Spleen (tissue), 7 donors: ENCODE data around the gene PNPLA3.

Experiments
- CTCF ChIP-seq, 11 experiments: fragments of 200-600 bp in 7 of 11; fragments of 450-650 bp in 4 of 11; sonication (generic) in 4 of 11; IDR thresholded peaks in 8 of 11; conservative IDR thresholded peaks in 3 of 11; 1 replicate in 7 of 11; 2 replicates in 4 of 11; pipeline versions ENCODE4 v1.4.0 to v1.8.0; 2016 to 2021; ENCODE audit warnings: antibody characterized with exemption in 11 of 11, inconsistent platforms in 4 of 11, mild to moderate bottlenecking in 1 of 11
- POLR2A ChIP-seq, 3 donors: fragments of 450-650 bp; IDR thresholded peaks; one replicate each; pipeline ENCODE4 v1.5.1; 2017; ENCODE audit warnings: antibody characterized with exemption in 3 of 3, mild to moderate bottlenecking in 1 of 3
- donor health status: DM: no; HTN: no; CAD: no; lungs with moderate emphysema.
- donor health status: DM: no; HTN: no; CAD: no.
- donor health status: DM: no; HTN: no; CAD: no.

DNA sequence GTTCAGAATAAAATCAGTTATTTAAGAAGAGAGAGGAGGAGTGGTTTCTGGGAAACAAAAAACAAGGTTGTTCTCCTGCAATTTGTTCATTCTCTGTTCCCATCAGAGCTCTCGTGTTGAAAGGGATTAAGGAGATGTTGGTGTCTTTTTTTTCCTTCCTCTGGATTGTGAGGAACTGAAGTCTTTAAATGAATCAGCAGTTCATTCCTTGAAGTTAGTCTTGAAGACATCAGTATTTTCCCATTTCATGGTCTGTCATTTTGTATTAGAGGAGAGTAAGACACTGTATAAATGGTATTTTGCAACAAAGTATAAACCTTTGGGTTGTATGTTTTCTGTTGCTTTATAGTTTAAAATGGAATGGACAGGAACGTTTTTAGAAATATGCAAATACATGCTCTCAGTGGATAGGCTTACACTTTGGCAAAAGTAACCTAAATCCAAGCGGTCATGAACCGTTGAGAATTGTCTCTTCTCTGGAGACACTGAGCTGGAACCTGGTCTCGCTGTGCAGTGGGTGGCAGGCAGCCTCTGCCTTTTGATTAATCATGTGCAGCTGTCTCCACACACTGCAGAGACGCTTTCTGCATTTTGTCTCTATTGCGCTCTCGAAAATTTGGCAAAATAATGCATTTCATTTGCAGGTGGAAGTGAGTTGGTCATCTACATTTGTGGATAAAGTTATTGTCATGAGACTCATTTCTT is 64.7 kb downstream of the PNPLA3 start:
- TF ChIP-seq CTCF (IDR thresholded peaks at IDR 0.05 in 8 of 11, conservative IDR thresholded peaks at IDR 0.05 in 3 of 11) (no peak), POLR2A (IDR thresholded peaks at IDR 0.05) (no peak)
